Keratinocyte (primary cell): Measurements from ENCODE around the gene FHAD1. TPM values are rescaled to one million over a fixed set of nuclear protein-coding genes. Genes with fewer than 3 reads are reported as not detected.
A peak's percentile ranks its signal among the peaks of the same experiment; 100 is the strongest.

ENCODE experiments used
- DNase-seq: peaks from one replicate; pipeline ENCODE4 v3.0.0-alpha.2; 2011; ENCODE audit warnings: low read depth, missing footprints, low spot score
- FAIRE-seq: peaks from 2 replicates; lab custom pipeline; 2011; peaks lifted over from hg19 to GRCh38; lab: Jason Lieb, UNC
- H2AFZ ChIP-seq: 2 replicates; pipeline ENCODE4 v1.6.0; 2012; ENCODE audit warnings: low read length, control low read depth, inconsistent platforms; ENCODE audit not compliant: control insufficient read depth
- H3K27ac ChIP-seq: 2 replicates; pipeline ENCODE4 v1.5.1; 2011; ENCODE audit warnings: low read length; ENCODE audit not compliant: control insufficient read depth, insufficient read depth
- H3K27me3 ChIP-seq: 3 replicates; pipeline ENCODE4 v1.6.0; 2011; ENCODE audit warnings: low read length; ENCODE audit not compliant: control insufficient read depth, insufficient read depth; ENCODE audit errors: extremely low read depth
- H3K36me3 ChIP-seq, 2 experiments: 2 replicates in 1 of 2; 3 replicates in 1 of 2; pipeline ENCODE4 v1.5.1; 2011; ENCODE audit warnings: low read length in 2 of 2, mild to moderate bottlenecking in 1 of 2; ENCODE audit not compliant: control insufficient read depth in 2 of 2, insufficient read depth in 2 of 2; ENCODE audit errors: extremely low read depth in 1 of 2
- H3K4me1 ChIP-seq: 3 replicates; pipeline ENCODE4 v1.5.1; 2011; ENCODE audit warnings: low read length; ENCODE audit not compliant: control insufficient read depth, insufficient read depth; ENCODE audit errors: extremely low read depth
- H3K4me2 ChIP-seq: 3 replicates; pipeline ENCODE4 v1.6.0; 2011; ENCODE audit warnings: low read depth, low read length; ENCODE audit not compliant: control insufficient read depth, insufficient read depth; ENCODE audit errors: extremely low read depth
- H3K4me3 ChIP-seq, 3 experiments: fragments of 200-600 bp in 1 of 3; sonication (generic) in 1 of 3; 2 replicates in 2 of 3; 3 replicates in 1 of 3; pipeline ENCODE4 v1.5.1; 2011 to 2016; ENCODE audit warnings: low read length in 3 of 3, mild to moderate bottlenecking in 3 of 3, control low read depth in 2 of 3, inconsistent platforms in 1 of 3, low read depth in 1 of 3, mixed read lengths in 1 of 3, mixed run types in 1 of 3, moderate library complexity in 1 of 3; ENCODE audit not compliant: control insufficient read depth in 2 of 3, insufficient read depth in 2 of 3; ENCODE audit errors: extremely low read depth in 1 of 3
- H3K79me2 ChIP-seq: 2 replicates; pipeline ENCODE4 v1.6.0; 2012; ENCODE audit warnings: low read length; ENCODE audit not compliant: control insufficient read depth, insufficient read depth
- H3K9ac ChIP-seq: 3 replicates; pipeline ENCODE4 v1.6.0; 2011; ENCODE audit warnings: low read length; ENCODE audit not compliant: control insufficient read depth, insufficient read depth; ENCODE audit errors: extremely low read depth
- H3K9me1 ChIP-seq: 3 replicates; pipeline ENCODE4 v1.6.0; 2011; ENCODE audit warnings: low read length; ENCODE audit not compliant: control insufficient read depth, insufficient read depth; ENCODE audit errors: extremely low read depth
- H3K9me3 ChIP-seq: 2 replicates; pipeline ENCODE4 v1.5.1; 2012; ENCODE audit warnings: low read depth, low read length; ENCODE audit not compliant: control insufficient read depth
- H4K20me1 ChIP-seq: 3 replicates; pipeline ENCODE4 v1.6.0; 2011; ENCODE audit warnings: low read length; ENCODE audit not compliant: control insufficient read depth, insufficient read depth; ENCODE audit errors: extremely low read depth
- EZH2 ChIP-seq: IDR thresholded peaks from one replicate; pipeline ENCODE4 v1.6.1; 2012; ENCODE audit warnings: inconsistent platforms, mild to moderate bottlenecking, low read length, moderate library complexity
- dilution Hi-C: fragments of 300-500 bp; cut with MboI; formaldehyde crosslinking; loops from one replicate; pipeline ENCODE4 v1.7.0; 2020; ENCODE audit warnings: low sequenced_read_pairs; ENCODE audit not compliant: extremely low pct_ligation_motif_present
- polyA plus RNA-seq, 5 experiments: library from polyadenylated mRNA; depleted of rRNA in 3 of 5; stranded (reverse) in 3 of 5; stranded (forward) in 1 of 5; unstranded in 1 of 5; fragments of >200 nt; gene quantifications; 1 replicate in 1 of 5; 2 replicates in 3 of 5; 3 replicates in 1 of 5; pipeline versions ENCODE4 v1.2.1 to v1.2.3, GENCODE V29; 2011 to 2012; ENCODE audit warnings: missing spikeins in 2 of 5, low read depth in 1 of 5, low replicate concordance in 1 of 5
- TF ChIP-seq, protein P1 (sequence below), 3 experiments: IDR thresholded peaks in 1 of 3; conservative IDR thresholded peaks in 1 of 3; optimal IDR thresholded peaks in 1 of 3; 2 replicates in 2 of 3; 3 replicates in 1 of 3; pipeline versions ENCODE3 to v1.5.1; 2011; ENCODE audit warnings: low read length in 3 of 3, mild to moderate bottlenecking in 3 of 3, moderate library complexity in 2 of 3, control low read depth in 1 of 3, inconsistent platforms in 1 of 3; ENCODE audit not compliant: insufficient read depth in 2 of 3; ENCODE audit errors: extremely low read depth in 1 of 3

Gene FHAD1
- polyA plus RNA-seq, 1 donor (not counting 4 experiments of a cell fraction or from before 2014, with no cell fraction given): 0.09 TPM

DNA sequence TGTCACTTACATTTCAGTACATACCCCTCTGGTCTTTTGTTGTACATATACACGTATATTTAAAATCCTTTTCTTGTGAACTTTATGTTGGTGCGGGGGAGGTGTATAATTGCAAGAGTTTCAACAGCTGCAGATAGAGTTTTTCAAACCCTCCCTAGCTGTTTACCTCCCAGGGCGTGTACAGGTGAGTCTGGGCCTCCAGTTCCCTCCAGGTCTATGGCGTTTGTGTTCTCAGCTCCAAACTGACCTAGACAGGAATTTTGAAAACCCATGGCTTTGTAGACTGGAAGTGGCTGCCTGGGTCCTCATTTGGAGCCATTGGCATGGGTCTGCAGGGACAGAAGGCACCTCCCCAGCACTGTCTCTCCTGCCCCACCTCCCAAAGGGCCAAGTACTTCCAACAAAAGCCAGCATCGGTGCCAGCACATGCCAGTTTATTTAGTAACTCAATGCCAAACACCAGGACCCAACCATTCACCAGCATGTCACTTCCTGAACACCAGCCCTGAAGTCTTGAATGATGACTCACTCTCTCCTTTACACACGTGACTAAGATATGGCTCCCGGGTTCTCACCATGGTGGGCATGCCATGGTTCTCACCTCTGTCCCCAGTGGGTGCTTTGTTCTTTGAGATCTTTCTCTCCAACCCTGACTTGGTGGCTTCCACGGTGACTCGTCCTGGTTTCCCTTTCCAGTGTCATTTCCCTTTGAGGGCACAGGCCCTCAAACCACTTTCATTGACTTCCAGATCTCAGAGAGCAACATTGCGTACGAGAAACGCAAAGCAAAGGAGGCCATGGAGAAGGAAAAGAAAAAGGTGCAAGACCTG, 105.3 kb downstream of the FHAD1 start:
- Histone ChIP-seq H3K27me3 (no peaks in the 10 kb centered on the region), H3K4me1 (peaks cover 56% of the 10 kb centered on the region), H3K4me3 (no peak overlapping the region), H3K9ac (peak overlapping the region; percentile 1), H3K9me1 (no peaks in the 10 kb centered on the region), H3K79me2 (no peaks in the 10 kb centered on the region), H4K20me1 (no peaks in the 10 kb centered on the region), H3K27ac (peak overlapping the region; percentile 80), H3K36me3 (no peaks in the 10 kb centered on the region), H3K9me3 (no peaks in the 10 kb centered on the region), H3K4me2 (peak overlapping the region; percentile 39), H2AFZ (peak overlapping the region; percentile 66)
- TF ChIP-seq, protein P1, sequence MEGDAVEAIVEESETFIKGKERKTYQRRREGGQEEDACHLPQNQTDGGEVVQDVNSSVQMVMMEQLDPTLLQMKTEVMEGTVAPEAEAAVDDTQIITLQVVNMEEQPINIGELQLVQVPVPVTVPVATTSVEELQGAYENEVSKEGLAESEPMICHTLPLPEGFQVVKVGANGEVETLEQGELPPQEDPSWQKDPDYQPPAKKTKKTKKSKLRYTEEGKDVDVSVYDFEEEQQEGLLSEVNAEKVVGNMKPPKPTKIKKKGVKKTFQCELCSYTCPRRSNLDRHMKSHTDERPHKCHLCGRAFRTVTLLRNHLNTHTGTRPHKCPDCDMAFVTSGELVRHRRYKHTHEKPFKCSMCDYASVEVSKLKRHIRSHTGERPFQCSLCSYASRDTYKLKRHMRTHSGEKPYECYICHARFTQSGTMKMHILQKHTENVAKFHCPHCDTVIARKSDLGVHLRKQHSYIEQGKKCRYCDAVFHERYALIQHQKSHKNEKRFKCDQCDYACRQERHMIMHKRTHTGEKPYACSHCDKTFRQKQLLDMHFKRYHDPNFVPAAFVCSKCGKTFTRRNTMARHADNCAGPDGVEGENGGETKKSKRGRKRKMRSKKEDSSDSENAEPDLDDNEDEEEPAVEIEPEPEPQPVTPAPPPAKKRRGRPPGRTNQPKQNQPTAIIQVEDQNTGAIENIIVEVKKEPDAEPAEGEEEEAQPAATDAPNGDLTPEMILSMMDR (optimal IDR thresholded peaks at IDR 0.05 in 1 of 3, IDR thresholded peaks at IDR 0.05 in 1 of 3, conservative IDR thresholded peaks at IDR 0.05 in 1 of 3; ENCODE audit: extremely low read depth in 1 of 3, insufficient read depth in 2 of 3, low read length in 3 of 3): no peak
- TF ChIP-seq EZH2: no peak
- FAIRE-seq: peak; percentile 100
- dilution Hi-C loops: no loop called here
- DNase-seq: peak; percentile 69

DNA sequence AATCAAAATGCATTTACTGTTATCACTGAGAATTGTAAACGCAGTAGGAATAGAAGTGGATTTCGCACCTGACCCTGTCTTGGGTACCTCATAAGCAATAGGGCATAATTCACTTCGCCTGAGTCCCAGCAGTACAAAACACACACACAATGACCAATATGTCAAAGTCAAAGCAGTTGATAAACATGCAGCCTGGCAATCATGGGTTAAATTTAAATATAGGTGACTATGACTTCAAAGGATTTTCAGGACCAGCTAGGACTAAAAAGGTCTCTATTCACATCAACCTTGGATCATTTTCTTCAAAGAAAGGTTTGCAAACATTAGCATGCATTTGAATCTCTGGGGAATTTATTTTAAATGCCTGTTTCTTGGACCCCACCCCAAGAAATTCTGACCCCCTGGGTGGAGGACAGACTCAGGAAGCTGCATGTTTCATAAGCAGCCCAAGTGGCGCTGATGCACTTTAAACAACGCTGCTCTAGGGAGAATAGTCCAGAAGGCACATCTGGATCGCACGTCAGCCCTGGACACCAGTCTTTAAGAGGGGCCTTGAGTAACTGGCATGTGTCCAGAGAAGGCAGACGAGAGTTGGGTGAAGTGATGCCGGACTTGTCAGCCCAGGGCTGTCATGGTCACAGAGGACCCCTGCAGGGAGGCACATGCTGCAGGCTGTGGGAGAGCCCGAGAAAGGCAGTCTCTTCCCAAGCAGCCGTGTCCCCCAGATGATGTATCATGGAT, 107.0 kb downstream of the FHAD1 start:
- H3K4me2 ChIP-seq: no peak overlapping the region
- H3K9me3 ChIP-seq: no peaks in the 10 kb centered on the region
- no peak overlapping the region for H3K9ac ChIP-seq
- H4K20me1 ChIP-seq: no peaks in the 10 kb centered on the region
- H3K79me2 ChIP-seq: no peaks in the 10 kb centered on the region
- H2AFZ ChIP-seq: no peak overlapping the region
- no peaks in the 10 kb centered on the region for H3K36me3 ChIP-seq
- H3K27ac ChIP-seq: peak overlapping the region; percentile 44
- no peak for FAIRE-seq
- no peak overlapping the region for H3K4me3 ChIP-seq
- dilution Hi-C loops: no loop called here
- H3K9me1 ChIP-seq: no peaks in the 10 kb centered on the region
- TF ChIP-seq, protein P1 (optimal IDR thresholded peaks at IDR 0.05 in 1 of 3, IDR thresholded peaks at IDR 0.05 in 1 of 3, conservative IDR thresholded peaks at IDR 0.05 in 1 of 3; ENCODE audit: extremely low read depth in 1 of 3, insufficient read depth in 2 of 3, low read length in 3 of 3): no peak
- H3K4me1 ChIP-seq: peaks cover 59% of the 10 kb centered on the region
- H3K27me3 ChIP-seq: no peaks in the 10 kb centered on the region
- DNase-seq: no peak
